Measurements from ENCODE around the gene MRPS31. TPM values are rescaled to one million over a fixed set of nuclear protein-coding genes. Genes with fewer than 3 reads are reported as not detected.

The MRPS31 gene
- 13.3 to 16.6 TPM (median 13.8 TPM) in 5 replicates for total RNA-seq (2022; extraction: Qiagen RNA extraction)

GRCh38 chr13:40770934-40771618 lies at the start of gene MRPS31:
Gene MRPS31 (minus strand): TSS chr13:40771190. CDS start chr13:40771136, 54 bp downstream.

DNA sequence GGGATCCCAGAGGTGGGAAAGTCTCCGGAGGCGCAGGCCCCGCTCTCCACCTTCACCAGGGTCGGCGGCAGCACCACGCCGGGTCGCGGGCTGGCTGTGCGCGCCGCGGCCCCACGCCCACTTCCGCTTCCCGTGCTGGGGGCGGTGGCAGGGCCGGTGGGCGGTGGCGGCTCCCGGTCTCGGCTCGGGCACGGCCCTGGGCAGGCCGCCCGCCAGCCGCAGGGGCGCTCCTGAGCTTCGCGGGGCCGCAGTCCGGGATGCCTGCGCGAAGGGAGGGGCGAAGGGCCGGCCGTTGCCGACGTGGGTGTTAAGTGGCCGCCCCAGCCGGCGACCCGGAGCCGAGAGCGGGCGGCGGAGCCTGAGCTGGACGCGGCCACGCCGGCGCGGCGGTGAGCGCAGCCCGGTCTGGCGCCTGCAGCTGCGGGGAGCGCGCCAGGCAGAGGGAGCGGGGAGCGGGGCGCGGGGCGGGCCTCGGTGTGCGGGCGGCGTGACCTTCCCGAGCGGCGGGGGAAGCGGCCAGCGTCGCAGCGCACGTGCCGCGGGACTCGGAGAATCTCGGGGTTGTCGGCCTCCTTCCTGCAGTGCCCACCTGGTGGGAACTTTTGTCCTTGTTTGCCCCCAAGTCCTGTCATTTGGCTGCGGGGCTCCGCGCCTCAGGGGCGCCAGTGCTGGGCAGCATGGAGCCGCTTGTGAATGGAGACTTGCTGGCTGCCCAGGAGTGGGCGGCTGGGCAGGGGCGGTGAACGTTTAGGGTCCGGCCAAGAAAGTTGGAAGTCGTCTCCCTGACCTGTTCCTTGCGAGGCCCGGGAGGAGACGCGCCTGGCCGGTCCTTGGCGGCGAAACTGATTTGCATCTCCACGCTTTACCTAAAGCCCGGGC lies 18.5 kb upstream of the MRPS31 start, which contains the start of gene SLC25A15:
Gene SLC25A15, plus strand, starts transcription at position 337 of the 879 bp plus-strand sequence. CDS start 3,616 bp downstream, outside the sequence.

Other genes starting within 250 kb of the MRPS31 start
- gene FOXO1, start 104.5 kb downstream of the MRPS31 start, total RNA-seq (2022; extraction: Qiagen RNA extraction): 3.4 to 4.5 TPM (median 4.2 TPM) in 5 replicates
- gene SLC25A15, start 18.4 kb upstream of the MRPS31 start, total RNA-seq (2022; extraction: Qiagen RNA extraction): 13.7 to 18.7 TPM (median 16.7 TPM) in 5 replicates
- gene ELF1, start 248.1 kb upstream of the MRPS31 start, total RNA-seq (2022; extraction: Qiagen RNA extraction): 22.5 to 30.4 TPM (median 26.8 TPM) in 5 replicates

Data from A549 treated with CORT108297 at 1 μM for 4 hours (cell line).